OCI-LY7 (cell line): ENCODE measurements around the gene ERCC6. TPM values are rescaled to one million over a fixed set of nuclear protein-coding genes. Genes with fewer than 3 reads are reported as not detected.

Experiments used
- BruUV-seq: library from RNA; stranded (reverse); fragments of 400-500 nt; replicated peaks from 2 replicates; lab custom pipeline; 2021; lab: Mats Ljungman, UMichigan
- CTCF ChIA-PET: fragments of 300-600 bp; sonication (Branson Sonifier 250); formaldehyde crosslinking; loops from one replicate; lab custom pipeline; 2022; ENCODE audit warnings: antibody characterized with exemption; ENCODE audit not compliant: unreplicated experiment; lab: Charles Lee
- POLR2A ChIA-PET: fragments of 300-600 bp; sonication (Branson Sonifier 250); formaldehyde crosslinking; loops from one replicate; lab custom pipeline; 2022; ENCODE audit warnings: antibody characterized with exemption; lab: Charles Lee
- DNase-seq: peaks from one replicate; pipeline ENCODE4 v3.0.0-alpha.2; 2015; ENCODE audit warnings: low spot score
- H2AFZ ChIP-seq: fragments of 200-600 bp; sonication (generic), shearing (Covaris generic); 2 replicates; pipeline ENCODE4 v1.6.1; 2014; ENCODE audit warnings: mild to moderate bottlenecking, antibody characterized with exemption, low read length, moderate library complexity
- H3K27ac ChIP-seq: fragments of 200-600 bp; sonication (generic); 2 replicates; pipeline ENCODE4 v1.5.1; 2014; ENCODE audit warnings: mixed run types, low read depth, mild to moderate bottlenecking, moderate library complexity, low read length, inconsistent platforms; ENCODE audit not compliant: poor library complexity, severe bottlenecking
- H3K36me3 ChIP-seq: fragments of 200-600 bp; sonication (generic); 2 replicates; pipeline ENCODE4 v1.6.1; 2014; ENCODE audit warnings: mild to moderate bottlenecking, antibody characterized with exemption, low read length, moderate library complexity, mixed read lengths; ENCODE audit not compliant: insufficient read depth
- H3K4me1 ChIP-seq: fragments of 200-600 bp; sonication (generic); 2 replicates; pipeline ENCODE4 v1.5.1; 2014; ENCODE audit warnings: mild to moderate bottlenecking, low read length; ENCODE audit not compliant: insufficient read depth, poor library complexity, severe bottlenecking
- H3K4me2 ChIP-seq: fragments of 200-600 bp; sonication (generic); 2 replicates; pipeline ENCODE4 v1.6.1; 2014; ENCODE audit warnings: mild to moderate bottlenecking, low read length
- H3K4me3 ChIP-seq: fragments of 200-600 bp; sonication (generic); 2 replicates; pipeline ENCODE4 v1.5.1; 2014; ENCODE audit warnings: mild to moderate bottlenecking, low read depth, low read length; ENCODE audit not compliant: poor library complexity, severe bottlenecking
- H3K79me2 ChIP-seq: fragments of 200-600 bp; sonication (generic); 2 replicates; pipeline ENCODE4 v1.6.1; 2016; ENCODE audit warnings: low read depth, mild to moderate bottlenecking, low read length, moderate library complexity, mixed read lengths; ENCODE audit not compliant: insufficient read depth
- H3K9me2 ChIP-seq: fragments of 200-600 bp; sonication (generic); 2 replicates; pipeline ENCODE4 v1.6.1; 2016; ENCODE audit warnings: mild to moderate bottlenecking, low read length, mixed read lengths; ENCODE audit not compliant: insufficient read depth
- H3K9me3 ChIP-seq: fragments of 200-600 bp; sonication (generic); 2 replicates; pipeline ENCODE4 v1.6.1; 2014; ENCODE audit warnings: mild to moderate bottlenecking, mixed run types, low read length, mixed read lengths
- H4K20me1 ChIP-seq: fragments of 200-600 bp; sonication (generic); 2 replicates; pipeline ENCODE4 v1.6.1; 2014; ENCODE audit warnings: mild to moderate bottlenecking, antibody characterized with exemption, low read length, moderate library complexity, mixed read lengths; ENCODE audit not compliant: insufficient read depth
- EZH2phosphoT487 ChIP-seq: fragments of 200-600 bp; sonication (generic); IDR thresholded peaks from 2 replicates; pipeline ENCODE4 v1.6.1; 2018; ENCODE audit warnings: low read depth, borderline replicate concordance, mild to moderate bottlenecking, mixed run types, antibody characterized with exemption, low read length, moderate library complexity, mixed read lengths
- intact Hi-C: fragments of 100-400 bp; cut with micrococcal nuclease; formaldehyde crosslinking; loops from one replicate; pipeline ENCODE4 v1.10.0; 2022; ENCODE audit not compliant: unreplicated experiment
- total RNA-seq, 2 experiments: library from RNA; depleted of rRNA in 1 of 2; stranded (reverse); fragments of >200 nt in 1 of 2; shearing (Covaris generic) in 1 of 2; gene quantifications; 2 replicates each; pipeline ENCODE4 v1.2.3, GENCODE V29; 2014 to 2022
- TF ChIP-seq, protein P1 (sequence below): fragments of 200-600 bp; sonication (generic); conservative IDR thresholded peaks from 2 replicates; pipeline ENCODE4 v1.5.1; 2014; ENCODE audit warnings: mild to moderate bottlenecking, antibody characterized with exemption, low read length, moderate library complexity, mixed read lengths

Gene ERCC6
- total RNA-seq, 2 experiments from 2014 or later = 7.8 to 25.7 TPM

DNA sequence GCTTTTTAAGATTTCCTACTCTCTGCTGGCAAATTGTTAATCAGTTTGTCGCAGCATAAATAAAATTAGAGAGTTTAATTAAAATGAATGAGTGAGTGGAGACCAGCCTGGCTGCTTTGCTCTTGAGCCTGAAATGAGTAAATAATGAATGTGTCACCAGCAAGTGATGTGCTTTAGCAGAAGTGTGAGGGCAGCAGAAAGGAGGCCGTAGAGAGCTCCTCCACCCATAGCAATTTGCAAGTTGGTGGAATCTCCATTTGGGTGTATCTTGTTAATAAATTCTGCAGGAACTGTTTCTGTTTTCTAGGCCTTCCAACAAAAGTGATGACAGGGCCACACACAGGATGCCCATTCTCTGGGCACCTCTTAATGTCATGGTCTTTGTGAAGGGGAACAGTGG is 18.8 kb upstream of the ERCC6 start:
- intact Hi-C loops = no loop called here
- CTCF ChIA-PET = no interaction called here

DNA sequence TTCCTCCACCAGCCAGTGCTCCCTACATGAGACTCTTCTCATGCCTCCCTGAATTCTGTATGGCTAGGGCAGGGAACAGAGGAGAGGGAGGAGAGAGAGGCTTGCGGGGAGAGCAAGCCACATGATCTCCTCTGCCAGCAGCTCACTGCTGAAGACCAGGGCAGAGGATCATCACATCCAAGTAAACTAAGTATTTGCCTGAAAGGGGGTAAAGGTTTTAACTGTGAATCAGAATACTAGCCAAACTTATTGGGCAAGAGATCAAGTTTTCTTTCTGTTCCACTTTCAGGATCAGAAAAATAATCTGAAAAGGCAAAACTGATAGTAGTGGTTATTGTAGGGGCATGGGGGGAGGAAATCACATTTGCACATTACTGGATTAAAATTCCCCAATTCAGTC is 17.8 kb upstream of the ERCC6 start:
- Histone ChIP-seq H3K4me1 (no peaks in the 10 kb centered on the region), H3K4me3 (no peak overlapping the region), H3K79me2 (no peaks in the 10 kb centered on the region), H4K20me1 (no peaks in the 10 kb centered on the region), H3K36me3 (no peaks in the 10 kb centered on the region), H3K4me2 (no peak overlapping the region), H3K9me2 (no peaks in the 10 kb centered on the region), H3K27ac (no peak overlapping the region), H3K9me3 (no peaks in the 10 kb centered on the region), H2AFZ (no peak overlapping the region)
- BruUV-seq = no TSS peak
- TF ChIP-seq, protein P1, sequence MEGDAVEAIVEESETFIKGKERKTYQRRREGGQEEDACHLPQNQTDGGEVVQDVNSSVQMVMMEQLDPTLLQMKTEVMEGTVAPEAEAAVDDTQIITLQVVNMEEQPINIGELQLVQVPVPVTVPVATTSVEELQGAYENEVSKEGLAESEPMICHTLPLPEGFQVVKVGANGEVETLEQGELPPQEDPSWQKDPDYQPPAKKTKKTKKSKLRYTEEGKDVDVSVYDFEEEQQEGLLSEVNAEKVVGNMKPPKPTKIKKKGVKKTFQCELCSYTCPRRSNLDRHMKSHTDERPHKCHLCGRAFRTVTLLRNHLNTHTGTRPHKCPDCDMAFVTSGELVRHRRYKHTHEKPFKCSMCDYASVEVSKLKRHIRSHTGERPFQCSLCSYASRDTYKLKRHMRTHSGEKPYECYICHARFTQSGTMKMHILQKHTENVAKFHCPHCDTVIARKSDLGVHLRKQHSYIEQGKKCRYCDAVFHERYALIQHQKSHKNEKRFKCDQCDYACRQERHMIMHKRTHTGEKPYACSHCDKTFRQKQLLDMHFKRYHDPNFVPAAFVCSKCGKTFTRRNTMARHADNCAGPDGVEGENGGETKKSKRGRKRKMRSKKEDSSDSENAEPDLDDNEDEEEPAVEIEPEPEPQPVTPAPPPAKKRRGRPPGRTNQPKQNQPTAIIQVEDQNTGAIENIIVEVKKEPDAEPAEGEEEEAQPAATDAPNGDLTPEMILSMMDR = no peak
- no peak for TF ChIP-seq EZH2phosphoT487
- CTCF ChIA-PET = no interaction called here
- POLR2A ChIA-PET = no interaction called here
- DNase-seq = no peak
- intact Hi-C loops = no loop called here

More for the DNA sequence above, 18.8 kb upstream of the ERCC6 start:
- no peaks in the 10 kb centered on the region for H3K36me3 ChIP-seq
- POLR2A ChIA-PET = no interaction called here
- no peak for TF ChIP-seq EZH2phosphoT487
- TF ChIP-seq, protein P1 = no peak
- H3K9me2 ChIP-seq = no peaks in the 10 kb centered on the region
- no peak overlapping the region for H3K4me2 ChIP-seq
- H3K4me3 ChIP-seq = no peak overlapping the region
- H4K20me1 ChIP-seq = no peaks in the 10 kb centered on the region
- no peaks in the 10 kb centered on the region for H3K79me2 ChIP-seq
- no peak overlapping the region for H3K27ac ChIP-seq
- no peak overlapping the region for H2AFZ ChIP-seq
- BruUV-seq = no TSS peak
- H3K4me1 ChIP-seq = no peaks in the 10 kb centered on the region
- H3K9me3 ChIP-seq = no peaks in the 10 kb centered on the region
- DNase-seq = no peak

DNA sequence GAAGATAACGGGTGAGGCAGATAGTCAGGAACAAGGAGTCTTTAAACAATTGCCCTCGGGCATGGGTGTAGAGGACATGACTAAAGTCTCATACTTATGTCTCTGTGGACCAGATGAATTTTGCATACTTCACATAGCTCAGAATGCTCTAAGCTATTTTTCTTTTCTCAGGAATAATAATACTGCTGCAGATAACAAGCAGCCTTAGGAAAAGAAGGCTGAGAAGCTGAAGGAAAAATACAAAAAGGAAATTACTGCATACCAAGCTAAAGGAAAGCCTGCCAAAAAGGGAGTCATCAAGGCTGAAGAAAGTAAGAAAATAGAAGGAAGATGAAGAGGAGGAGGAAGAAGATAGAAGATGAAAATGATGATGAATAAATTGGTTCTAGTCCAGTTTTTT is 13.4 kb upstream of the ERCC6 start:
- BruUV-seq = no TSS peak
- intact Hi-C loops = no loop called here
- no peak overlapping the region for H3K4me2 ChIP-seq
- DNase-seq = no peak
- no peak for TF ChIP-seq EZH2phosphoT487
- TF ChIP-seq, protein P1 = no peak
- no peaks in the 10 kb centered on the region for H4K20me1 ChIP-seq
- no peaks in the 10 kb centered on the region for H3K9me2 ChIP-seq
- CTCF ChIA-PET = no interaction called here
- H3K36me3 ChIP-seq = no peaks in the 10 kb centered on the region
- no peak overlapping the region for H3K27ac ChIP-seq
- POLR2A ChIA-PET = interaction anchor here (0.6 to 1.0 kb wide), 2 partner anchors 13 to 64 kb away, joined by 4 to 6 read pairs; partner anchors contain the start of gene ERCC6
- H2AFZ ChIP-seq = no peak overlapping the region
- H3K4me3 ChIP-seq = no peak overlapping the region
- H3K4me1 ChIP-seq = no peaks in the 10 kb centered on the region
- H3K9me3 ChIP-seq = no peaks in the 10 kb centered on the region
- H3K79me2 ChIP-seq = no peaks in the 10 kb centered on the region
